Spleen (tissue), 11 donors: ENCODE results near the gene UNC13B. TPM values are rescaled to one million over a fixed set of nuclear protein-coding genes. Genes with fewer than 3 reads are reported as not detected.

Experiments used
- DNase-seq: peaks from one replicate; pipeline ENCODE4 v3.0.0-alpha.2; 2020
- H3K27ac ChIP-seq, 8 donors: fragments of 200-600 bp; sonication (generic) in 7 of 8; 1 replicate in 4 of 8; 2 replicates in 4 of 8; pipeline versions ENCODE4 v1.5.0 to v1.8.0; 2016 to 2021; ENCODE audit warnings: inconsistent platforms in 4 of 8, mild to moderate bottlenecking in 4 of 8, moderate library complexity in 1 of 8
- H3K27me3 ChIP-seq, 7 donors: fragments of 200-600 bp; sonication (generic) in 6 of 7; replicated peaks in 1 of 7; 1 replicate in 4 of 7; 2 replicates in 3 of 7; pipeline versions ENCODE4 v1.5.0 to v1.8.0; 2016 to 2021; ENCODE audit warnings: inconsistent platforms in 3 of 7, mild to moderate bottlenecking in 1 of 7
- H3K36me3 ChIP-seq, 6 donors: fragments of 200-600 bp; sonication (generic) in 5 of 6; 1 replicate in 4 of 6; 2 replicates in 2 of 6; pipeline versions ENCODE4 v1.5.0 to v1.8.0; 2016 to 2021; ENCODE audit warnings: inconsistent platforms in 2 of 6
- H3K4me1 ChIP-seq, 6 donors: fragments of 200-600 bp; sonication (generic) in 5 of 6; 1 replicate in 3 of 6; 2 replicates in 3 of 6; pipeline versions ENCODE4 v1.5.0 to v1.8.0; 2016 to 2021; ENCODE audit warnings: inconsistent platforms in 3 of 6
- H3K4me3 ChIP-seq, 8 donors: fragments of 200-600 bp; sonication (generic) in 7 of 8; 1 replicate in 4 of 8; 2 replicates in 4 of 8; pipeline versions ENCODE4 v1.5.0 to v1.8.0; 2016 to 2021; ENCODE audit warnings: inconsistent platforms in 4 of 8, mild to moderate bottlenecking in 4 of 8, moderate library complexity in 2 of 8
- H3K9me3 ChIP-seq, 8 donors: fragments of 200-600 bp; sonication (generic) in 7 of 8; 1 replicate in 4 of 8; 2 replicates in 4 of 8; pipeline versions ENCODE4 v1.5.0 to v1.8.0; 2016 to 2021; ENCODE audit warnings: inconsistent platforms in 4 of 8
- CTCF ChIP-seq, 11 experiments: fragments of 200-600 bp in 7 of 11; fragments of 450-650 bp in 4 of 11; sonication (generic) in 4 of 11; IDR thresholded peaks in 8 of 11; conservative IDR thresholded peaks in 3 of 11; 1 replicate in 7 of 11; 2 replicates in 4 of 11; pipeline versions ENCODE4 v1.4.0 to v1.8.0; 2016 to 2021; ENCODE audit warnings: antibody characterized with exemption in 11 of 11, inconsistent platforms in 4 of 11, mild to moderate bottlenecking in 1 of 11
- POLR2A ChIP-seq, 3 donors: fragments of 450-650 bp; IDR thresholded peaks; one replicate each; pipeline ENCODE4 v1.5.1; 2017; ENCODE audit warnings: antibody characterized with exemption in 3 of 3, mild to moderate bottlenecking in 1 of 3
- POLR2AphosphoS5 ChIP-seq, 3 donors: sonication (generic); formaldehyde crosslinking; IDR thresholded peaks; one replicate each; pipeline ENCODE4 v1.5.1; 2017; ENCODE audit warnings: antibody characterized with exemption in 3 of 3
- WGBS, 5 donors: extraction: QIAGEN DNeasy Blood & Tissue Kit in 3 of 5; methylation state at CpG; one replicate each; pipeline versions ENCODE4 v1.1.5 to v1.1.7; 2013 to 2018; 5-methylcytosine and 5-hydroxymethylcytosine counted together
- intact Hi-C: fragments of 100-400 bp; cut with DNase I; formaldehyde crosslinking; loops from one replicate; pipeline ENCODE4 v1.15.0; 2023; ENCODE audit warnings: low total_unique reads
- polyA plus RNA-seq, 3 donors: library from polyadenylated mRNA; stranded (reverse); fragments of 200-250 nt; gene quantifications; one replicate each; pipeline ENCODE4 v1.2.1, GENCODE V29; 2013
- total RNA-seq, 7 donors: library from RNA; depleted of rRNA in 3 of 7; stranded (reverse); fragments of >200 nt in 3 of 7; fragmentation: NEBNext Ultra II Directional in 4 of 7; extraction: Animal tissue kit (Norgen Biotek cat#: 25700) in 4 of 7; gene quantifications; one replicate each; pipeline versions ENCODE4 v1.1.0 to v1.2.1, GENCODE V29; 2016 to 2021
- donor health status: healthy with polysubstance abuse.
- donor health status: DM: no; HTN: no; CAD: no; lungs with moderate emphysema.
- donor health status: DM: no; HTN: no; CAD: no.
- donor health status: Bipolar disorder and iron deficiency.
- donor health status: healthy.
- donor health status: DM: no; HTN: no; CAD: no.
- donor health status: DM: yes; HTN: yes; CAD: no.

Gene UNC13B
- total and polyA plus RNA-seq, 10 donors = 2.4 to 18.7 (median 12.1) TPM

- intact Hi-C loops = no loop called here
- TF ChIP-seq POLR2AphosphoS5 (IDR thresholded peaks at IDR 0.05) = no peak
- TF ChIP-seq POLR2A (IDR thresholded peaks at IDR 0.05) = no peak
- TF ChIP-seq CTCF (IDR thresholded peaks at IDR 0.05 in 8 of 11, conservative IDR thresholded peaks at IDR 0.05 in 3 of 11) = no peak
- whole genome bisulfite sequencing, 5 donors = 73 to 76% (median 73%) methylated on average over 7 of the region's 7 CpGs
- Histone ChIP-seq H3K4me3 (no peak overlapping the region), H3K27me3 (peaks cover 0 to 11% (median 0%) of the 10 kb centered on the region in 7 donors), H3K27ac (no peak overlapping the region), H3K4me1 (no peaks in the 10 kb centered on the region), H3K9me3 (peaks cover 0 to 17% (median 14%) of the 10 kb centered on the region in 8 donors), H3K36me3 (no peaks in the 10 kb centered on the region)
- no peak for DNase-seq
Observed at GRCh38 chr9:35424356-35425352, 262.8 kb downstream of the UNC13B start.

- 48 to 71% (median 61%) methylated on average over 1 of the region's 1 CpG for WGBS, 5 donors
- intact Hi-C loops = no loop called here
- H3K36me3 ChIP-seq = no peaks in the 10 kb centered on the region
Observed at GRCh38 chr9:35426627-35427026, 264.8 kb downstream of the UNC13B start.

GRCh38 chr9:35431467-35431866 is 269.7 kb downstream of the UNC13B start:
- no peak overlapping the region for H3K4me3 ChIP-seq
- H3K36me3 ChIP-seq = no peaks in the 10 kb centered on the region
- no peak for TF ChIP-seq POLR2AphosphoS5 (IDR thresholded peaks at IDR 0.05)
- no peak for TF ChIP-seq CTCF (IDR thresholded peaks at IDR 0.05 in 8 of 11, conservative IDR thresholded peaks at IDR 0.05 in 3 of 11)
- TF ChIP-seq POLR2A (IDR thresholded peaks at IDR 0.05) = no peak
- intact Hi-C loops = no loop called here
- DNase-seq = no peak
- 86 to 100% (median 88%) methylated on average over 1 of the region's 1 CpG for WGBS, 5 donors
- H3K9me3 ChIP-seq = peaks cover 0 to 17% (median 14%) of the 10 kb centered on the region in 8 donors
- peaks cover 0 to 7% (median 0%) of the 10 kb centered on the region in 7 donors for H3K27me3 ChIP-seq
- no peaks in the 10 kb centered on the region for H3K4me1 ChIP-seq
- no peak overlapping the region for H3K27ac ChIP-seq

More at GRCh38 chr9:35426627-35427026, 264.8 kb downstream of the UNC13B start:
- Histone ChIP-seq H3K4me1 (no peaks in the 10 kb centered on the region), H3K9me3 (peaks cover 0 to 17% (median 14%) of the 10 kb centered on the region in 8 donors), H3K27me3 (peaks cover 0 to 7% (median 0%) of the 10 kb centered on the region in 7 donors), H3K4me3 (no peak overlapping the region), H3K27ac (no peak overlapping the region)
- TF ChIP-seq POLR2A (IDR thresholded peaks at IDR 0.05) (no peak), CTCF (IDR thresholded peaks at IDR 0.05 in 8 of 11, conservative IDR thresholded peaks at IDR 0.05 in 3 of 11) (no peak), POLR2AphosphoS5 (IDR thresholded peaks at IDR 0.05) (no peak)
- no peak for DNase-seq

- WGBS, 5 donors = 82 to 94% (median 88%) methylated on average over 2 of the region's 2 CpGs
- H3K4me1 ChIP-seq = no peaks in the 10 kb centered on the region
- H3K27ac ChIP-seq = no peak overlapping the region
- no peaks in the 10 kb centered on the region for H3K36me3 ChIP-seq
- intact Hi-C loops = no loop called here
- H3K4me3 ChIP-seq = no peak overlapping the region
- TF ChIP-seq CTCF (IDR thresholded peaks at IDR 0.05 in 8 of 11, conservative IDR thresholded peaks at IDR 0.05 in 3 of 11) (no peak), POLR2AphosphoS5 (IDR thresholded peaks at IDR 0.05) (no peak), POLR2A (IDR thresholded peaks at IDR 0.05) (no peak)
- DNase-seq = no peak
- peaks cover 0 to 1% (median 0%) of the 10 kb centered on the region in 7 donors for H3K27me3 ChIP-seq
- H3K9me3 ChIP-seq = peaks cover 0 to 17% (median 14%) of the 10 kb centered on the region in 8 donors
Observed at GRCh38 chr9:35432076-35432475, 270.3 kb downstream of the UNC13B start.
